K562 treated with DMSO at 1 percent for 24 hours (cell line): Measurements from ENCODE around the gene NGEF. TPM values are rescaled to one million over a fixed set of nuclear protein-coding genes. Genes with fewer than 3 reads are reported as not detected.

Source experiments
- total RNA-seq: library from RNA; unstranded; fragments of 300-600 nt; gene quantifications from 2 replicates; pipeline ENCODE4 v1.2.3, GENCODE V29; 2022; ENCODE audit warnings: low read depth; ENCODE audit not compliant: insufficient read depth

Gene NGEF, protein sequence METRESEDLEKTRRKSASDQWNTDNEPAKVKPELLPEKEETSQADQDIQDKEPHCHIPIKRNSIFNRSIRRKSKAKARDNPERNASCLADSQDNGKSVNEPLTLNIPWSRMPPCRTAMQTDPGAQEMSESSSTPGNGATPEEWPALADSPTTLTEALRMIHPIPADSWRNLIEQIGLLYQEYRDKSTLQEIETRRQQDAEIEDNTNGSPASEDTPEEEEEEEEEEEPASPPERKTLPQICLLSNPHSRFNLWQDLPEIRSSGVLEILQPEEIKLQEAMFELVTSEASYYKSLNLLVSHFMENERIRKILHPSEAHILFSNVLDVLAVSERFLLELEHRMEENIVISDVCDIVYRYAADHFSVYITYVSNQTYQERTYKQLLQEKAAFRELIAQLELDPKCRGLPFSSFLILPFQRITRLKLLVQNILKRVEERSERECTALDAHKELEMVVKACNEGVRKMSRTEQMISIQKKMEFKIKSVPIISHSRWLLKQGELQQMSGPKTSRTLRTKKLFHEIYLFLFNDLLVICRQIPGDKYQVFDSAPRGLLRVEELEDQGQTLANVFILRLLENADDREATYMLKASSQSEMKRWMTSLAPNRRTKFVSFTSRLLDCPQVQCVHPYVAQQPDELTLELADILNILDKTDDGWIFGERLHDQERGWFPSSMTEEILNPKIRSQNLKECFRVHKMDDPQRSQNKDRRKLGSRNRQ
- total RNA-seq, result 0.34 TPM in 1 of 2 replicates, not detected in the other

DNA sequence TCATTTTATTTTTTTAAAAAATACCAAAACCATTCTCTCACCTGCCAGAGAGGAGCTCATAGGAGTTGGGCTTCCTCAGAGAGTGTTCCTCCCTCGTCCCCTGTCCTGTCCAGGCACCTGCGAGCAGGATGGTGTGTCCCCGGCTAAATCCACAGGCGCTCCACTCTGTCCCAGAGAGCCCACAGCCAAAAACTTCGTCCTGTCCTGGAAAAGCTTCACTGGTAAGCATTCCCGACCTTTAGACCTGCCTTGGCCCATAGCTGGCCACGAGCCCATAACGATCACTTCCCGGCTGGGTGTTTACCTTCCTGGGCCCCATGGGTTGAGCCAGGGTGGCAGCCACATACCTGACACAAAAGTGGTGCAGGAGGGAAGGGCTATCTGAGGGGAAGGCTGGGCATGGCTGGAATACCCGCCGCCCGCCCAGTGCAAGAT is at the start of gene NGEF:
Gene NGEF, minus strand, starts transcription at position 230 of the 435 bp plus-strand sequence. CDS start 38,366 bp downstream, outside the sequence.

DNA sequence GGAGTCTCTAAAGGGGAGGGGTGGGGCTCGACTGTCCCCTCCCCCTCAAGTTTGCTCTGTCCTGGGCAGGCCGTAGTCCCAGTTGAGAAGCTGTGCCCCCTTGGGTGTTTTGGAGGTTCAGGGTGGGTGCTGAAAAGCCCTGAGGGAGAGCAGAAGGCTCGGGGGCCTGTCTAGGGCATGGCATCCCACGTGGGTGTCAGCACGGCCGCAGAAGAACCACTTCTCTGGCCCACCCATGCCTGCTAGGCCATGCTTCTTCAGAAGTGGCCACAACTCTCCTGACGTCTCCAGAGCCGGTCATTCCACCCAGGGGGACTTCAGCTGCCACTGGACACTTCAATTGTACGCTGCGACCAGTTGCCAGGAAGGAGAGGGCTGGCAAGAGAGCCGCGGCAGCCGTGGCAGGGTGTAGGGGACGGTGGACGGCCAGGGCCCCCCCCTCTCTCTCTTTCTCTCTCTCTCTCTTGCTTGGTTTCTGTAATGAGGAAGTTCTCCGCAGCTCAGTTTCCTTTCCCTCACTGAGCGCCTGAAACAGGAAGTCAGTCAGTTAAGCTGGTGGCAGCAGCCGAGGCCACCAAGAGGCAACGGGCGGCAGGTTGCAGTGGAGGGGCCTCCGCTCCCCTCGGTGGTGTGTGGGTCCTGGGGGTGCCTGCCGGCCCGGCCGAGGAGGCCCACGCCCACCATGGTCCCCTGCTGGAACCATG is 46.9 kb upstream of the NGEF start, which contains the start of gene INPP5D:
Gene INPP5D, plus strand, starts transcription at position 546 of the 704 bp plus-strand sequence. Its CDS starts 137 bp downstream, at position 683.

DNA sequence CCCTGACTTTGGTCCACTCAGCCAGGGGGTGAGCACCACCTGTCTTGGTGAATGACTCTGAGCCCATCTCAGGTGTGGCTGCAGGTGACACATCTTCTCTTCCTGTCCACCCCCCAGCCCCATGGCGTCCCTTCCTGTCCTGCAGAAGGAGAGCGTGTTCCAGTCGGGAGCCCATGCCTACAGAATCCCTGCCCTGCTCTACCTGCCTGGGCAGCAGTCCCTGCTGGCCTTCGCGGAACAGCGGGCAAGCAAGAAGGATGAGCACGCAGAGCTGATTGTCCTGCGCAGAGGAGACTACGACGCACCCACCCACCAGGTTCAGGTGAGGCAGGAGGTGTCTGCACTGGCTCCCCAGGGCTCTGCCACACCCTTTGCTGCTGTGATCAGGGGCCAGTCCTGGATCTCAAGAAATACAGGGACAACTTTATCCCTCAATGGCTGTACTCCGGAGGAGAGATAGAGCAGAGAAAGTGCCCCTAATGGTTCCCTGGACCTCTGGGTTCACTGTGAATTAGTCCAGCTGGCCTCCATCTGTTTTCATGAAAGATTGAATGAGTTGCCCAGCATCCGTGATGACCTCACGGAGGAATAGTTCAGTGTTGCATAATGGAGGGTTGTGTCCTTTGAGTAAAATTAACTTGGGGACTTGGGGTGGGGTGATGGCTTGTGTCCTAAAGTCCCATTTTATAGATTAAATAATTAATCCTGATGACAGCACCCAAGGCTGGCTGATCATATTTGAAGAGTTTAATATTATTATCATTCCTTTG is 19.7 kb upstream of the NGEF start, which contains the start of gene NEU2:
Gene NEU2, plus strand, starts transcription at position 122 of the 770 bp plus-strand sequence. Its CDS starts 0 bp downstream, at position 122.

DNA sequence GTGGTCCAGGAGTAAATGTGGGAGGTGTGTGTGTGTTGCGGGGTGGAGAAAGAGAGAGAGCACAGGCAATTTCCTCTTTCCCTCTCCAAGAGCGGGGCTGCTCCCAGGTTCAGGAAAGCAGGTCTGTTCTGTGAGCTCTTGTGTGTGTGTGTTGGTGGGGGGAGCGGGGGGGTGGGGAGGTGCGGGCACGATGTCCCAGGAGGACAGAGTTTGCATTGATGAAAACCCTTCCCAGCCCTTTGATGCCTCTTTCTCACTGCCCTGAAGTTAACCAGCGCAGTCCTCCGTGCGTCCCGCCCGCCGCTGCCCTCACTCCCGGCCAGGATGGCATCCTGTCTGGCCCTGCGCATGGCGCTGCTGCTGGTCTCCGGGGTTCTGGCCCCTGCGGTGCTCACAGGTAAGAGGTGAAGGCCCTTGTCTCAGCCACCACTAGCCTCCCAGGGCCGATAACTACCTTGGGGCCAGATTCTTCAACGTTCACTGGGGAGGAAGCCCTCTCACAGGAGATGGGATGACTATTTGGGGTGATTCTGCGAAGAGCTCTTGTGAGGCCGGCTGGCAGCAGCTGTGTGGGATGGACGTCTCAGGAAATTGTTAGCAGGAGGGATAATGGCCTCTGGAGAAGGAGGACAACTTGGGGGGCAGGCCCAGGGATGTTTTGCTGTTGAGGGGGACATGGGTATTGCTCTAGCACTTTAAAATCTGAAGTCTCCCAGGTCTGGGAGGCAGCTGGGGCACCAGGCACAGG is 142.9 kb downstream of the NGEF start, which contains the start of gene SNORC:
Gene SNORC, plus strand, starts transcription at position 247 of the 748 bp plus-strand sequence. Its CDS starts 78 bp downstream, at position 325.

Other genes with a start within 250 kb of the NGEF start
- not detected in 2 replicates for gene KCNJ13, start 236.7 kb downstream of the NGEF start, total RNA-seq
- 6.3 and 6.6 TPM in 2 replicates for gene SNORC, start 143.0 kb downstream of the NGEF start, total RNA-seq
- gene NEU2, start 19.4 kb upstream of the NGEF start, total RNA-seq, result not detected in 2 replicates
- gene INPP5D, start 47.1 kb upstream of the NGEF start, total RNA-seq, result 7.4 and 7.9 TPM in 2 replicates
- 11.4 and 12.0 TPM in 2 replicates for gene ATG16L1, start 238.4 kb upstream of the NGEF start, total RNA-seq